PFSK-1 (cell line): ENCODE measurements around the gene BTBD9.

Experiments used
- POLR2AphosphoS5 ChIP-seq: IDR thresholded peaks from 2 replicates; pipeline ENCODE4 v1.6.1; 2012; ENCODE audit warnings: low read depth, mild to moderate bottlenecking, control low read depth, low read length, moderate library complexity
- TAF1 ChIP-seq: IDR thresholded peaks from 2 replicates; pipeline ENCODE4 v1.6.1; 2012; ENCODE audit warnings: low read length, control low read depth, borderline replicate concordance; ENCODE audit not compliant: insufficient read depth
- TF ChIP-seq, protein P1 (sequence below), 2 experiments: IDR thresholded peaks; 2 replicates each; pipeline versions ENCODE4 v1.6.1 to v1.8.0; 2011 to 2012; ENCODE audit warnings: low read depth in 2 of 2, low read length in 2 of 2, control low read depth in 1 of 2, inconsistent platforms in 1 of 2, mild to moderate bottlenecking in 1 of 2, moderate library complexity in 1 of 2; ENCODE audit not compliant: insufficient read depth in 1 of 2

DNA sequence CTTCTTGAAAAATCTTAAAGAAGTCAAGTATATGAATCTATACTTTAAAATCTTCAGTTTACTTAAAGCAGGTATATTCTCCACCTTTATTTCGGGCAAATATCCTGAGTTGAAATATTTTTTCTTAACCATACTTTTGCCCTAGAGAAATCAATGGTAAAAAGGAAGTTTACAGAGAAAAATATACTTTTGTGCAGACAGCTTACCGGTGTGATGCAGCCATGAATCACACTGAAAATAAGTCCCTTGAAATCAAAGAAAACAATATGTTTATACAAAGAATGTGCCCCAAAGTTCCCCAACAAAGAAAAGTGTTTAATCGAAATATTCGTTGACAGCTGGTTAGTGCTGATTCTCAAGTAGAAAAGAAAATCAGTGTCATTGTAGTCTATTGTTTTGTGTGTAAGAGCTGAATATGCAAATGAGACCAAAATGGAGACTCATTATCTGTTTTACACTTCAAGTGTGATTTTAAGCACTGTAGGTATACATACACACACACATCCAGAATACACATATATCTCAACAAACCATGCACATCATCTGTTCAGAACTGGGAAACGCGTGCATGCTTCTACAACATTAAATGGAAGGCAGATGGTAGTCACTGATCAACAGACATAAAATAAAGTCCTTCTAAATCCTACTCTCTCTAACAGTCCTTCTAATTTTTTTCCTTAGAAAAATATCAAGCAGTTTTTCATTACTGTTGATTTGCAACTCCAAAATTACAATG lies 73.3 kb downstream of the BTBD9 start:
- no peak for TF ChIP-seq POLR2AphosphoS5
- TF ChIP-seq, protein P1, sequence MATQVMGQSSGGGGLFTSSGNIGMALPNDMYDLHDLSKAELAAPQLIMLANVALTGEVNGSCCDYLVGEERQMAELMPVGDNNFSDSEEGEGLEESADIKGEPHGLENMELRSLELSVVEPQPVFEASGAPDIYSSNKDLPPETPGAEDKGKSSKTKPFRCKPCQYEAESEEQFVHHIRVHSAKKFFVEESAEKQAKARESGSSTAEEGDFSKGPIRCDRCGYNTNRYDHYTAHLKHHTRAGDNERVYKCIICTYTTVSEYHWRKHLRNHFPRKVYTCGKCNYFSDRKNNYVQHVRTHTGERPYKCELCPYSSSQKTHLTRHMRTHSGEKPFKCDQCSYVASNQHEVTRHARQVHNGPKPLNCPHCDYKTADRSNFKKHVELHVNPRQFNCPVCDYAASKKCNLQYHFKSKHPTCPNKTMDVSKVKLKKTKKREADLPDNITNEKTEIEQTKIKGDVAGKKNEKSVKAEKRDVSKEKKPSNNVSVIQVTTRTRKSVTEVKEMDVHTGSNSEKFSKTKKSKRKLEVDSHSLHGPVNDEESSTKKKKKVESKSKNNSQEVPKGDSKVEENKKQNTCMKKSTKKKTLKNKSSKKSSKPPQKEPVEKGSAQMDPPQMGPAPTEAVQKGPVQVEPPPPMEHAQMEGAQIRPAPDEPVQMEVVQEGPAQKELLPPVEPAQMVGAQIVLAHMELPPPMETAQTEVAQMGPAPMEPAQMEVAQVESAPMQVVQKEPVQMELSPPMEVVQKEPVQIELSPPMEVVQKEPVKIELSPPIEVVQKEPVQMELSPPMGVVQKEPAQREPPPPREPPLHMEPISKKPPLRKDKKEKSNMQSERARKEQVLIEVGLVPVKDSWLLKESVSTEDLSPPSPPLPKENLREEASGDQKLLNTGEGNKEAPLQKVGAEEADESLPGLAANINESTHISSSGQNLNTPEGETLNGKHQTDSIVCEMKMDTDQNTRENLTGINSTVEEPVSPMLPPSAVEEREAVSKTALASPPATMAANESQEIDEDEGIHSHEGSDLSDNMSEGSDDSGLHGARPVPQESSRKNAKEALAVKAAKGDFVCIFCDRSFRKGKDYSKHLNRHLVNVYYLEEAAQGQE (IDR thresholded peaks at IDR 0.05; ENCODE audit: insufficient read depth in 1 of 2, low read depth in 2 of 2, low read length in 2 of 2), result no peak
- TF ChIP-seq TAF1, result no peak
